Measurements from ENCODE around the gene TCF12.

TCF12 gene

DNA sequence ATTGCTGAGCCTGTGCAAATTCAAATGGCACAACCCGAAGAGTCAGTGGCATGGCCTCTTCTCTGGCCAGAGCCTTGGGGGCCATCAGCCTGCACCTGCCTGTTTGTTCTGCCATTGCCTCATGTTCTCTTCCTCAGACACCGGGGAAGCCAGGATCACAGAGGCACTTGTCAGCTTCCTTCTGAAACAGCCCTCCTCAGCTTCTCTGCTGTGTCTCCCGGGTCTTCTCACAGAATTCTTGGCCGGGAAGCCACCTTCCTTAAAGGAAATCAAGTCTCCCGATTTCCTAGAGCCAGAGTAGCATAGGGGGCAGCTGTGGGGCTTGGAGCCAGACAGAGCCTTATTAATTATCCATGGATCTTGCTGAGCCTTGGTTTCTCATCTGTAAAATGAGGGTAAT, 410.5 kb downstream of the TCF12 start:
- no peak for DNase-seq

- no peak for DNase-seq
Measured at GRCh38 chr15:57329582-57330367, 411.3 kb downstream of the TCF12 start.

- DNase-seq: no peak
Measured at GRCh38 chr15:57330619-57331340, 412.3 kb downstream of the TCF12 start.

GRCh38 chr15:57332326-57332725, 413.9 kb downstream of the TCF12 start:
- DNase-seq: no peak

DNA sequence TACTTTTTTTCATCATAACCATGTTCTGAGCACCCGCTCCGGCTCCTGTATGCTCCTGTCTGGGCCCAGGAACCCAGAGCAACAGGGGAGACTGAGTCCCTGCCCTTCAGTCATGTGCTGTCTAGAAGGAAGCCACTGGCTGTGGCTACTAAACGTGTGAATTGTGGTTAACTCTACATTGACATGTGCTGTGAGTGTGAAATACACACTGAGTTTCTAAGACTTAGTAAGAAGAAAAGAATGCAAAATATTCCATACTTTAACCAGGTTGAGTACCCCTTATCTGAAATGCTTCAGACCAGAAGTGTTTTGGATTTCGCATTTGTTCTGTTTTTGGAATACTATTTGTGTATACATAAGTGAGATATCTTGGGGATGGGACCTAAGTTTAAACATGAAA, 415.0 kb downstream of the TCF12 start:
- no peak for DNase-seq

DNA sequence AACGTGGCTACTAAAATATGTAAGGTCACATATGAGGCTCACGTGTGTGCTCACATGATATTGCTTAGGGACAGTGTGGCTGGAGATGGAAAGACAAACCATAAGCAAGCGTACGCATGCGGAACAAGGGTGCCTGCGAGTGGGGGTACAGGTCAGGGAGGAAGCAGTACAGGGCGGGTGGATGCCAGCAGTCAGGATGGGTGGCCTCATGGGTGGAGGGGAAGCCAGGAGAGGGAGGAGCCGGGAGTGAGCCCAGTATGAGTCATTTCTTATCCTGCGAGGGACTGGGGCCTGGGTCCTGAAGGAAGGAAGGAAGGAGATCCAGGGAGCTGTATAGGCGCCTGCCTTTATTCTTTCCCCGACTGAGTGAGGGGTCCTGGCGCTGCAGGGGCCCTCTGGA, 415.8 kb downstream of the TCF12 start:
- no peak for DNase-seq

DNA sequence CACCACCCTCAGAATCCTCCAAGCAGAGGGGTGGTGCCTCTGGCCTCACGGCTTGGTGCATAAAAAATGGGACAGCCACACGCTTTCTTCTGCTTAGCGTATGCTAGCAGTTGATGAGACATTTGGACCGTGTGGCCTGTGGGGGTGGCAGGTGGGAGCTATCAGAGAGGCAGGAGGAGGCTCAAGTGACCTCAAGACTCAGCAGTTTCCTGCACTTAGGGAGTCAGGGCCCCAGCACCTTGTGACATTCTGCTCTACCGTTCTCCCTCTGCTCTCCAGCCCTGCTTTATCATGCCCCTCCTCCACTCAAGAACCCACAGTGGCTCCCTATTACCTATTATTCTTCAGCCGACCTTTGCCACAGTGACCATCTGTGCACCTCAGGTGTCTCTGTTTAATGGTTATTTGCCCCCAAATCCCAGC, 416.9 kb downstream of the TCF12 start:
- DNase-seq: no peak

GRCh38 chr15:57335719-57336118, 417.3 kb downstream of the TCF12 start:
- no peak for DNase-seq

DNA sequence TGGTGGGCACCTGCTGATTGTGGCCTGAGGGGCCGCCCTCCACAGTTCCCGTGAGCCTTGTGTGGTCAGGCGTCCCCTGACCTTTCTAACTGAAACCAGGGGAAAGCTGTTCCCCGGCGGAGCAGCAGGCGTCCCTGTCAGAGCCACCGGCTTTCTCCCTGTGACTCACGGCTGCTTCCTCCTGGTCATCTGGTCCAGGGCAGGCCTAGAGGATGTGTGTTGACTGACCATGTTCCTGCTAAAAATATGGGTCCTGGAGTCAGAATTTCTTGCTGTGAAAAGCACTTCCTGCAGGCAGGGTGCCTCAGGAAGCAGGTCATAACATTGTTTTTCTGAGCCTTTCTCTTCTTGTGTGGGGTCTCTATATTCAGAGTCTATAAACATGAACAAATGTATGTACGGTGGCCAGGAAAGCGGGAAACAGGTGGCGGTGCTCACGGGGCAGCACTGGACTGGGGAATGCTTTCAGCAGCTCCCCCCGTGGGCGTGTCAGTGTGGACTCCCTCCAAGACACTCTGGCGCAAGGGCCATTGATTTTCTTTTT, 419.5 kb downstream of the TCF12 start:
- DNase-seq: peak; percentile 45

GRCh38 chr15:57339321-57339720, 420.9 kb downstream of the TCF12 start:
- no peak for DNase-seq
